KOPT-K1 (cell line): Measurements from ENCODE around the gene MATN1.

Experiments used
- H3K27ac ChIP-seq: fragments of 200-600 bp; sonication (generic); 2 replicates; pipeline ENCODE4 v1.5.1; 2016; ENCODE audit warnings: antibody characterized with exemption, mild to moderate bottlenecking, low read depth, low read length; ENCODE audit not compliant: poor library complexity, severe bottlenecking
- H3K36me3 ChIP-seq: fragments of 200-600 bp; sonication (generic); 2 replicates; pipeline ENCODE4 v1.5.1; 2017; ENCODE audit warnings: antibody characterized with exemption, mild to moderate bottlenecking, low read length, moderate library complexity; ENCODE audit not compliant: insufficient read depth
- H3K9me3 ChIP-seq: fragments of 200-600 bp; sonication (generic); 2 replicates; pipeline ENCODE4 v1.5.1; 2017; ENCODE audit warnings: antibody characterized with exemption, low read length, mild to moderate bottlenecking; ENCODE audit not compliant: insufficient read depth, poor library complexity, severe bottlenecking

Gene MATN1

DNA sequence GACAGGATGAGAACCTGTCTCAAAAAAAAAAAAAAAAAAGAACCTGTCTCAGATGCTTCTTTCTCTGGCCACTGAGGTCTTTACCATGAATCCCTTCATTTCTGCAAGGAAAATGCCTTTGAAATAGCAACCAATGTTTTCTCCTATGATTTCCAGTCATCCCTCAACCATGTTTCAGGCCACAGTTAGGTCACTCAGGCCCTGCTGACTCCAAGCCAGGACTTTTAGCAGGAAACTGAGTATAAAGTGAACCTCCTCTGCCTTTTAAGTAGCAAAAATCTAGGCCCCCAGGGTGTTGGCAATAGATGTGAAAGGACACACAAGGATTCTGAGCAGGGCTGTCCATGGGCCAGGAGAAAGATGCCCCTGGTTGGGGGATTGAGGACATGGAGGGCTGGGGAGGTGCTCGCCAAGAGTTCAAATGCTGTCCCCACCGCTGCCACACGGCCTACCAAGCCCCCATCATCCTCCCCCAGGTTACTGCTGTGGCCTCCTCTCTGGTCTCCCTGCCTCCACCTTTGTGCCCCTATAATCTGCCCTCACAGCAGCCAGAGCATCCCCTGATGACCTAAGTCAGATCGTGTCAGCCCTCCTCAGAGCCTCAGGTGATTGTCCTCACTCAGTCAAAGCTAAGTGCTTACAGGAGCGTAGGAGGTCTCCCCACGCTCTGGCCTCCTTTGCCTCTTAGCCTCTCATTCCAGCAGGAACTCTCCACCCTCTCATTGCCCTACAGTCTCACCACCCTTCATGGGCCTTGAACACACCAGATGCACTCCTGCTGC, 54.6 kb downstream of the MATN1 start:
- Histone ChIP-seq H3K27ac (no peak overlapping the region), H3K36me3 (no peaks in the 10 kb centered on the region), H3K9me3 (peaks cover 11% of the 10 kb centered on the region)

GRCh38 chr1:30668024-30668423, 55.4 kb downstream of the MATN1 start:
- no peaks in the 10 kb centered on the region for H3K36me3 ChIP-seq
- H3K9me3 ChIP-seq: peaks cover 6% of the 10 kb centered on the region
- no peak overlapping the region for H3K27ac ChIP-seq

DNA sequence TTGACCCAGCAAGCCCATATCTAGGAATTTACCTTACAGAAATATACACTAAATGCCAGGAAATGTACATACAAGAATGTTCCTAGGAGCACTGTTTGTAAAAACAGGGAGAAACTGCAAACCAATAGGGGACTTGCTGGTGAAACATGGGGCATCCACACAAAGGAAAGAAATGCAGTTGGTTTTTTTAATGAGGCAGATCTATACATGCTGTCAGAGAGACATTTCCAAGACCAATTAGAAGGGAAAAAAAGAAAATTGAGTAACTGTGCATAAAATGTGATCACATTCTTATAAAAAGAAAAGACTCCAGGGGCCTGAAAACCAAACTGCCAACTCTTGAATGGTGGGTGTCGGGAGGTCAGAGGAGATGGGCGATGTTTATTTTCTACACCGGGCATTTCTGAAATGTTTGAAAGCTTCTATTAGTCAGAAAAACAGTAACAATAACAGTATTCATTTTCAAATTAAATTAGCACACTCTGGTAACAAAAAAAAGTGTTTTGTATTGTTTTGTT, 56.6 kb downstream of the MATN1 start:
- Histone ChIP-seq H3K9me3 (no peaks in the 10 kb centered on the region), H3K36me3 (no peaks in the 10 kb centered on the region), H3K27ac (no peak overlapping the region)

GRCh38 chr1:30665216-30666010, 58.0 kb downstream of the MATN1 start:
- Histone ChIP-seq H3K36me3 (no peaks in the 10 kb centered on the region), H3K9me3 (no peaks in the 10 kb centered on the region), H3K27ac (no peak overlapping the region)

DNA sequence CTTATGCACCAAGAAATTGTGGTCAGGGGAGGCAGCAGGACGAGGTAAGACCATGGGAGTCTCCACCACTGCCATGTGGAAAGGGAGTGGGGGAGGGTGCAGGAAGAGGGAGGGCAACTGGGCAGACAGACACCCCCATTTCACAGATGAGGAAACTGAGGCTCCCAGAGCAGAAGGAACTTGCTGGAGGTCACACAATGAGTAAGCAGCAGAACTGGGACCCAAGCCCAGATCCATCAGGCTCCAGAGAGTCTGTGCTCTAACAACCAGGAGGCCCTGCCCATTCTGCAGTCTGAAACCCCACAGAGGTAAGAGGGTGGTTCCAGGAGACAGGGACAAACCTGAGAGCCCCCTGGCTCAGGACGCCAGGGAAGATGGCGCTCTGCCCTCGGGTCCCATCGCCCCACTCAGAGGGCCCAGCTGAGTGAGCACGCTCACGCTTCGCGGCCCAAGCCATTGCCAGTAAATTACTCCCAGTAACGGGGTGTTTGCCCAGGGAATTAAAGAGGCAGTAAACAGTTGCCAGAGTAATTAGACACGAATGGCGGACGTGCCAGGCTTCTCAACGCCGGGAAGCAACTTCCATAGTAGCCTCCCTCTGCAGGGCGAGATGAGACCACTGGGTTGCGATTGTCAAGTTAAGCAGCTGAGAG, 59.2 kb downstream of the MATN1 start:
- Histone ChIP-seq H3K27ac (no peak overlapping the region), H3K9me3 (no peaks in the 10 kb centered on the region), H3K36me3 (no peaks in the 10 kb centered on the region)

- H3K27ac ChIP-seq: no peak overlapping the region
- H3K36me3 ChIP-seq: no peaks in the 10 kb centered on the region
- H3K9me3 ChIP-seq: no peaks in the 10 kb centered on the region
These were observed 59.7 kb downstream of the MATN1 start for GRCh38 chr1:30663596-30664091.

DNA sequence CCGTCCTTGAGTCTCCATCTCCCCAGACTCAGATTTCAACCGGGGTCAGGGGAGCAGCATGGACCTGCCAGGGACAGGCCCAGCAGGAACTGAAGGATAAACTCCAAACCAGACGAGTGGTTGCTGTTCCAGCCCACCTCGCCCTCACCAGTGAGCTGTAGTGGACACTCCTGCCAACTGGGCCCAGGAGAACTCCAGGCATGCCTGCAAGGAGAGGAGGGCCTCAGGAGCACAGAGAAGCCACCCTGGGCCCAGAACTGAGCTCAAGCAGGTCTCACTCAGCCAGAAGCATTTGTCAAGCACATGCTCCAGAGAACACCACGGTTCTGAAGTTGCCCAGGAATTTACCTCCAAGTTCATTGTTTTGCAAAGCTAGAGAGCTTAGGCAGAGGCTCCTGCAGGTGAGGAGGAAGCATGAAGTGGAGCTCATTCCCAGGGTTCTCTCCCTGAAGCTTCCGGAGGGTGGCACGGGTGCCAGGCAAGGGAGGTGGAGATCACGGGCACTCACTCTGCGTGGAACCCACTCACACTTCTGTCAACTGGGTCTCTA, 61.0 kb downstream of the MATN1 start:
- no peaks in the 10 kb centered on the region for H3K36me3 ChIP-seq
- H3K27ac ChIP-seq: no peak overlapping the region
- H3K9me3 ChIP-seq: no peaks in the 10 kb centered on the region

- Histone ChIP-seq H3K27ac (no peak overlapping the region), H3K9me3 (no peaks in the 10 kb centered on the region), H3K36me3 (no peaks in the 10 kb centered on the region)
These were observed 62.1 kb downstream of the MATN1 start for GRCh38 chr1:30661311-30661710.
